Left colon (tissue), 2 donors: Measurements from ENCODE around the gene PCED1A. TPM values are rescaled to one million over a fixed set of nuclear protein-coding genes. Genes with fewer than 3 reads are reported as not detected.
"Not testable (repeated sequence)": the region's sequence is repeated elsewhere in the genome, so short reads cannot be mapped to it uniquely, and the experiment has no call there.

Experiments
- ATAC-seq: fragments of 200-7000 bp; cut with Tn5 transposase; one replicate; pipeline ENCODE4 v1.9.1; 2020; ENCODE audit warnings: mild to moderate bottlenecking, moderate library complexity
- DNase-seq, 2 donors: peaks; one replicate each; pipeline ENCODE4 v3.0.0-alpha.2; 2020
- intact Hi-C, 2 donors: fragments of 100-400 bp; cut with DNase I in 1 of 2; cut with micrococcal nuclease in 1 of 2; formaldehyde crosslinking; loops; one replicate each; pipeline versions ENCODE4 v1.11.2 to v1.14.0; 2022; cut with DNase I, micrococcal nuclease
- total RNA-seq, 2 donors: library from RNA; stranded (reverse); fragmentation: NEBNext Ultra II Directional; extraction: Animal tissue kit (Norgen Biotek cat#: 25700); gene quantifications; one replicate each; pipeline ENCODE4 v1.2.1, GENCODE V29; 2021
- donor health status: DM: no; HTN: no; CAD: no.
- donor health status: DM: yes; HTN: yes; CAD: no.

The PCED1A gene
- total RNA-seq, 2 donors from 2014 or later: 16.2 to 26.8 TPM

DNA sequence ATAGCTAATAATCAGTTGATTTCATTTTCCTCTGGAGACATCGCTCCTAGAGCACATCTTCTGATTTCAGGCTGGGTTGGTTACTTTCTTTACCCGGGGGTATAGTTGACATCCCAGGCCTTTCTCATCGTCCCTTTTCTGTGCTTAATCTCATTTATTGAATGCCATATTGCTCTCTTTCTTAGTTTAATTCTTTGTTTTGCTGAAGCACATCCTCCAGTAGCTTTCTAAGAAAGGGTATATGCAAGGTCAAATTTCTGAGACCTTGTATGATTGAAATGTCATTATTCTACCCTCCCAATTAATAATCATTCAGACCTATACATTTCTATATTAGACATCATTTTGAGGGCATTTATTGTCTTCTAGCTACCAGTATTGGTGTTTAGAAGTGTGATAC lies 28.3 kb downstream of the PCED1A start:
- ATAC-seq: no peak
- DNase-seq: no peak
- intact Hi-C loops: no loop called here

DNA sequence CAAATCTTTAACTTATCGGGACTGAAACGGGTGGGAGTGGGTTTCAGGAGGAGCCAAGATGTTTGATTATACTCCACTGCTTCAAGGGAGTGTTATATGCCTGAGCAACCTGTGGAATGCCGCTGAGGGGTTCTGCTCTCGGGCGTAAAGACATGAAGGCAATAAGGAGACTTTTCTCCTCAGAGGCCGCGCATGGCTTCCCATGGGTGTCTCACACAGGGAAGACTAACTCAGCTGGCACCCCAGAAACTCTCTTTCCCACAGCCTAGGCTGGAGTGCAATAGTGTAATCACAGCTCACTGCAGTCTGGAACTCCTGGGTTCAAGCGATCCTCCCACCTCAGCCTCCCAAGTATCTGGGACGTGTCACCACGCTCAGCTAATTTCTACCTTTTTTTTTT lies 30.8 kb downstream of the PCED1A start:
- no peak for ATAC-seq
- intact Hi-C loops: no loop called here
- no peak for DNase-seq

DNA sequence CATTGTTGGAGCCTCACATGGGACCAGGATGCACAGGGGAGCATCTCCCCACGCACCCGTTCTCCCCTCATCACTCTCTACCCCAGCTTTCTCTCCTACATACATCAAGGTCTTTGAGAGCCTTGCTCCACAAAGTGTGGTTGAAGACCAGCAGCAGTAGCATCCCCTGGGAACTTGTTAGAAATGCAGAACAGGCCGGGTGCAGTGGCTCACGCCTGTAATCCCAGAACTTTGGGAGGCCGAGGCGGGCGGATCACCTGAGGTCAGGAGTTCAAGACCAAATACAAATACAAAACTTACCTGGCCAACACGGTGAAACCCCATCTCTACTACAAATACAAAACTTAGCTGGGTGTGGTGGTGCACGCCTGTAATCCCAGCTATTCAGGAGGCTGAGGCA lies 32.5 kb downstream of the PCED1A start:
- ATAC-seq, DNase-seq, intact Hi-C loops: not testable (repeated sequence)

GRCh38 chr20:2807019-2807418 lies 33.4 kb downstream of the PCED1A start:
- intact Hi-C loops: no loop called here
- no peak for DNase-seq

GRCh38 chr20:2806351-2806701 lies 34.1 kb downstream of the PCED1A start:
- intact Hi-C loops: no loop called here
- ATAC-seq: peak; percentile 74
- DNase-seq: no peak

More at GRCh38 chr20:2807019-2807418, 33.4 kb downstream of the PCED1A start:
- ATAC-seq: no peak

DNA sequence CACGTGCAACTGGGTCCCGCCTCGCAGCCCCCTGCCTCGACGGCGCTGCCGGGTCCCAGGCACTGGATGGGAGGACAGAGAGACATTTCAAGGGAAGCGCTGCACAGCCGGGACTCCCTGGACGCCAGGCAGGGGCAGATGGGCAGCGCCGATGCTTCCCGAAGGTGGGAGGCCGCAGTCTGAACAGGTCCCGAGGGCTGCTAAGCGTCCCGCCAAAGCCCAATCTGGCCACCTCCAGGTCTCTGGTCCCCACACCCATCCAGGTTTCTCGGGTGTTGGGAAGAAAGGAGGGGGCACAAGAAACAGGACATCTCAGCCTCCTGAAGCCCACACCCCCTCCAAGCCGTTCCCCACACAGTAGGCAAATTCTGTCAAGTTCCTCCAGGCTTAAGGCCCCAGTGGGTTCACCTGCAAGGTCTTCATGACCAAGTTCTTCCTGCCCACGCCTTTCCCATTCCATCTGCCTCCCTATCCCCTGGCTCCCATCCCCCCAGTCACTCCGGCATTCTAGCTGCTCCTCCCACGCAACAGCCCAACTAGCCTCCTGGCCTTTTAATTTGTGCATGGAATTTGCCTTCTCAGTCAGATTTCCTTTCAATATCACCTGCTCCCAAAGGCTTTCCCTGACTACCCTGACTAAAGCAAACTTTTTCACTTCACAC lies 34.6 kb downstream of the PCED1A start:
- intact Hi-C loops: no loop called here
- DNase-seq (no peak), ATAC-seq (peak; percentile 14)

DNA sequence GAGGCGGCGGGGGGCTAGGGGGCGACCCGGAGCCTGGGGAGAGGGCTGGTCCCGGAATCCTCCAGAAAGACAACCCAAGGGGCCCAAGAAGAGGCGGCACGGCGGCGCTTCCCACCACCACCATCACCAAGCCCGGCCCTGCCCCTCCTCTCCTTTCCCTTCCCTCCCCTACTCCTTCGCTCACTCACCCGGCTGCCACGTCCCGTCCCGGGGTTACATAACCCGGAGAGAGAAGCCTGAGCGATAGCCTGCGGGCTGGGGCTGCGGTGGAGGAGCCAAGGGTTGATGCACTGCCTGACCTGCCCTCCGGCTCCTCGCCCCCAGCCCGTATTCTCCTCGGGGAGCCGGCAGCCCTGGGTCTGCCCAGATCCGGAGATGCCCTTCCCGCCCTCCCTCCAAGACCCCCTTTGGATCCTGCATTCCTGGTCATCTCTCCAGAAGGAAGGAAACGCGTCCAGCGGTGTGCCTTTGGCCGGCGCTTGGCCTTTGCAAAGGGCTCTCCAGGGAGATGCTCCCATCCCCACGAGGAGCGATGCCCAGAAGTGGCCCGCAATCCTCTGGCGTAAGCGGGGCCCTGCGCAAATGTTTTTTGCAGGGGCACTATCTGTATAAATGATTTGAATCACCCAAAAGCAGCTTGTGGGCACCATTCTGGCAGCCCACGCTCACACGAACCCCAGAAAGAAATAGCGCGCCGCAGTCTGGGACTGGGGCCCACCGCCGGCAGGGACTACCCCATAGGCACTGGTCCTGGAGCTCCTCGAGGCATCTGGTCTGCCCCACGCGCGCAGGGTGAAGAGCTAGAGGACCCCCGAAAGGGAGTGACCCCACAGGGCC lies 35.4 kb downstream of the PCED1A start:
- intact Hi-C loops: no loop called here
- no peak for DNase-seq
- no peak for ATAC-seq

DNA sequence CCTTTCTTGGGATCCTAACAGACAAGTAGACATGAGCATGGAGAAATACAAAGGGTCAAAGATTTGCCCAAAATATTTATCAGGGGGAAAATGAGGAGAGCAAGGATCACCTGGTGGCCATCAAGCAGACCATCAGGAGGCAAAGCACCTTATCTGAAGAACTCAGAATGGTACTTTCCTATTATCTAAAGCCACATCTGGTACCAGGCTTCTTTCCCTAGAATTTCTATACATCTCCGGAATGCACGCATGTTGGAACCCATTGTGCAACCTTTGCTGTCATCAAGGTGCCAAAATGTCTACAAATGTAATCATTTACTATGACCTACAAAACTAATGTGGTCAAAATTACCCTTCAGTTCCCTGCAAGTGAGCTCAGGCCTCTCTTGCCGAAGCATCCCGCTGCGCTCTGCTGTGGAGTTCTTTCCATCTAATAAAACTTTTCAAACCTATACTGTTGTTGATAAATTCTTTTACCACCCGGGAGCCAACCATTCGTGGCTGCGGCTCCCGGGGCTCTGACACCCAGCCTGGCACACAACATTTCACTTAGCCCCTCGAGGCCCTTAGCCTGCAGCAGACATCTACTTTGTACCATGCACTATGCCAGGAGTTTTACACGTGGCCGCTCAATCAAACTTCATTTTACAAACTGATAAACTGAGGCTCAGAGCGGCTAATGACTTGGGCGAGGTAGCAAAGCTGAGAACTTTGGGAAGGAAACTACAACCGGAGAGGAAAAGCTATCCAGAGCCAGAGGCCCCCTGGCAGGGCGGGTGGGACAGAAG lies 36.2 kb downstream of the PCED1A start:
- DNase-seq (no peak), ATAC-seq (no peak)
- intact Hi-C loops: no loop called here

DNA sequence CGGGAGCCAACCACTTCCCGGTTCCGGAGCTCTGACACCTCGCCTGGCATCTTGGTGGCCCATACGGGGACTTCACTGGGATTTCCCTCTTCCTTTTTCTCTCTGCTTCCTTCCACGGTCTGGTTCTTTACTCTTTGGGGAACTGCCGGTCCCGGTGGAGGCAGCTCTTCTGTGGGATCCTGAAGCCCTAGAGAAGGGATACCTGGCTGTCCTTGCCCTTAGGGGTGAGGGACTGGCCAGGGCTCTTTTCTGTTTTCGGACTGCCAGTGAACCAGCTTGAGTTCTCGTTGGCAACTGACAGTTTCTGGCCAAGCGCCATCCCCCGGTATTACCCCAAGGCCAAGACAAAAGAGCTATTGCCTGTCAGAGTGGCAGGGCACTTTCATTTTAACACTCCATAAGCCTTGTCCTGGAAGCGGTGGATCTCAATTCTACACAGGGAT lies 39.1 kb downstream of the PCED1A start:
- no peak for DNase-seq
- no peak for ATAC-seq
- intact Hi-C loops: no loop called here

DNA sequence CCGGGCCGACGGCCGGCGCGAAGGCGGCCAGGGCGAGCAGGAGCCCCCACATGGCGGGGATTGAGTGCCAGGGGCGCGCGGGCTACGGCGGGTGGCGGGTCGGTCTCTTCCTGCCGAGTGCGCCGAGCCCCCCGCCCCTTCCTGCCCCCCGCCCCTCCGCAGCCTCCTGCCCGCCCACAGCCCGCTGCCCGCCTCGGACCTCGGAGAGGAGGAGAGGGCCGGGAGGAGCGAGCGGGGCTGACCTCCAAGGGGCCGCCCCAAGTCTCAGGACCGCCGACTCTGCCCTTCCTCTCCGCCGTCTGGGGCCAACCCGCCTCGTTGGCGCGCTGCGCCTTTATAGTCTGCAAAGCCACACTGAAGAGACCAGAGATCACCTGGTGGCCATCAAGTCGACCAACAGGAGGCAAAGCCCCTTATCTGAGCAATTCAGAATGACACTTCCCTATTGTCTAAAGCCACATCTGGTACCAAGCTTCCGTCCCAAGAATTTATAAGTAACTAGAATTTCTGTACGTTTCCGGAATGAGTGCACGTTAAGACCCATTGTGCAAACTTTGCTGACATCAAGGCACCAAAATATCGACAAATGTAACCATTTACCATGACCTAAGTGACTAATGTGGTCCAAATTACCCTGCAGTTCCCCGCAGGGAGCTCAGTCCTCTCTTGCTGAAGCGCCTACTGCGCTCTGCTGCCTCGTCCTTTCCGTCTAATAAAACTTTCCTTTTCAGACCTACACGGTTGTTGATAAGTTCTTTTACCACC lies 39.8 kb downstream of the PCED1A start, which contains the start of gene CPXM1:
CPXM1 (minus strand) TSS at position 107 of the 765 bp plus-strand sequence; CDS start at position 52, 55 bp downstream.
- DNase-seq (no peak), ATAC-seq (peak; percentile 55)
- intact Hi-C loops: no loop called here

DNA sequence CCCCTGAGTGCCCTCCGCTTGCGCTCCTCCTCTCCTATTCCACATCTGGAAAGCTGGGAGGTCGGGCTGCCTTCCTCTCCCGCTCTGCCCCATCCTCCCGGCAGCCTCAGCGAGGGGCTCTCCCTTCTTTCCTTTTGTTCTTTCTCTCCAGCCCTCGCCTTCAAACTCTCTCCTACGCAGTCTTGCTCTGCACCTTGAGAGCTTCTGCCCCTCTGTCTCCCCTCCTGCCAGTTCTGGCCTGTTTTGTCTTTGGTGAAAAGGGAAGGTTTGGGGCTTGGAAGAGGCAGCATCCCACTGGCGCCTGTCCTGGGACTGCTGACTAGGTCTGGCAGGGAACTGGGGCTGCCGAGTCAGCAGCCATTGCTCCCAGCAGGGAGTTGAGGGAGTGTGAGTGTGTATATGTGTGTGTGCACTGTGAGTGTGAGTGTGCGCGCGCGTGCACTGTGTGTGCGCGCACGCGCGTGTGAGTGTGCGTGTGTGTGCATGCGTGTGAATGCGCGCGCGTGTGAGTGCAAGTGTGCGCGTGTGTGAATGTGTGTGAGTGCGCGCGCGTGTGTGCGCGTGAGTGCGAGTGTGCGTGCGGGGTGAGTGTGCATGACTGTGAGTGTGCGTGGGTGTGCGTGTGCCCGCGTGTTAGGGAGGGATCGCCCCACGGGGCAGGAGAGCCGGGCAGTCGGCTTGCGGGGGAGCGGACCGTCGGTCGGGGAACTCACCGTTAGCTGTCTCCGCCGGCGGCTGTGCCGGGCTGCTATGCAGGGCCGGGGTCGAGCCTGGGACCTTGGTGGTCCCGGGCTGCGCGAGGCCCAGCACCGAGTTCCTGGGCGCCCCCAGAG lies 40.6 kb downstream of the PCED1A start:
- DNase-seq (no peak), ATAC-seq (peak; percentile 32)
- intact Hi-C loops: no loop called here

DNA sequence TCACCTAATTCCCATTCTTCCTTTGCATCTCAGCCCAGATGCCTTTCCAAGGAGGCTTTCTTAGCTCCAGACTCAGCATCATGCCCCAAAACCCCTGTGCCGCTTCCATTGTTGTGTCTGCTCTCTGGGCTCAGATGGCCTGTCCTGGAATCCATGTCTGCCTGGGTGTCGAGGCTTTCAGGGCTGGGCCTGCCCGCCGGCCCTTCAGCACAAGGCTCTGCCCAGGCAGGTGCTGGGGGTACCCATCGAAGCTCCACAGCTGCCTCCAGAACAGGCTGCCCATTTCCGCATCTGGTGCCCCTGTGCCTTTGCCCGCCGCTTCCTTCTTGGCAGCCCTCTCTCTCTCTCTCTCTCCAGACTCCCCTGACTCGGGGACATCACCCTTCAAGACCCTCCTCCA lies 41.2 kb downstream of the PCED1A start:
- no peak for DNase-seq
- intact Hi-C loops: no loop called here
- no peak for ATAC-seq

GRCh38 chr20:2798814-2799213 lies 41.6 kb downstream of the PCED1A start:
- DNase-seq: no peak
- no peak for ATAC-seq
- intact Hi-C loops: no loop called here

DNA sequence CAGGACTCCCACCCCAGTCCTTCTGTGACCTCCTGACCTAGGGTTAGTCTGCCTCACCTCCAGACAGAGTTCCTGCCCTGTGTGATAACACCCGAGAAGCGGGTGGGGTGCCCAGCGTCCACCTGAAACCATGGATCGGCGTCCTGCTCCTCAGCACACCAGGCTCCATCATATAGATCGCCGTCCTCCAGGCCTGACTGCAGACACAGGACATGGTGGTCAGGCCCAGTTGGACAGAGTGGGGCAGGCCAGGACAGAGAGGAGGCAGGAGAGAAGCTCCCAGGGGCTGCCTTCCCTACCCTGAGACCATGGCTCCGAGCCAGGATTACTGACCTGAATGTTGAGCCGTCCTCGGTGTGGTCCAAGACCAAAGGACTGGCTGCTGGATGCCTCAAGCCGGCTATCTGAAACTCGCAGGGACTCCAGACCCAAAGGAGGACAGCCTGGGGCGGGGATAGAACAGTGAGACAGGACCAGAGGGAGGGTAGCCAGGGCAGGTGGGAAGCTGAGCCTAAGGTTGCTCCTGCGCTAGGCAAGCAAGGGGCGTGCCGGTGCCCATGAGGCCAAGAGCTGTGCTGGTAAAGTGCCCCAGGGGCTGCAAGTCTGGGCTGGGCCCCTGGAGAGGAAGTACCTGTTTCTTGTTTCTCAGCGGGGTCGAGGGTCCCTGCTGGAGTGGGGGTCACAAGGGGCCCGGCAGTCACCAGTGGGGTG lies 42.2 kb downstream of the PCED1A start:
- ATAC-seq (no peak), DNase-seq (no peak)
- intact Hi-C loops: no loop called here

DNA sequence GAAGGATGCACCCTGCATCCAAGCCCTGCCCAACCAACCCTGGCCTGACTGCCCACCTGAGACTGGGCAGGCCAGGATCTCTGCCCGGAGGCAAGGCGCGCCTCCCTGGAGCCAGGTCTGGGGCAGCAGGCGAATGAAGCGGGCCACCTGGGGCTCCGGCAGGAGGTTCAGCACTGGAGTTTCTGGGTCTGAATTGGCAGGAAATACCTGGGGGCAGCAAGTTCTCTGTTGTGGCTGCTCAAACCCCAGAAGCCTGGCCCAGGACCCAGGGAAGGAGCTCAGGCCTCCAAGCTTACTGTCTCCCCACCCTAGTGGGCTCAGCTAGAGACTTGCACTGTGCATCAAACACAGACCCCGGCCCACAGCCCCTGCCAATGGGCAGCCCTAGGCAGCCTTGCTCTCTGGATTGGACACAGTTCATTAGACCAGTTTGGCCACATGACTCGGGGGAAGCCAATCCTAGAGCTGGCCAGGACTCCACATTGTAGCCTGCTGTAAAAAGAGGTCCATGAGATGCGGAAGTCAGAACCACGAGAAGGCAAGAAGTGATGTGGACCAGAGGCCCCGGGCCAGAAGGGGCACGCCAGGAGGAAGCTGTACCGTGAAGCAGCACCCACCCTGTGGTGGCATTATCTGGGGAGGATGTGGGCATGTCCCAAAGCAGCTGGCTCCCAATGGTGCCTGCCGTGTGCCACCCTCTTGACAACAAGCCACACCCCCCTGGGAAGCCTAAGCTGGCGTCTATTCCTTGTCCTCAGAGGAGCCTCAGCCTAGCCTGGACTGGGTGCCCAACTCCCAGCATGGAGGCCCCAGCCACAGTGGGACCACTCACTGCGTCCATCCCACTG lies 43.1 kb downstream of the PCED1A start:
- DNase-seq: no peak
- intact Hi-C loops: no loop called here
- ATAC-seq: no peak

- no peak for DNase-seq
- no peak for ATAC-seq
These were observed 44.3 kb downstream of the PCED1A start for GRCh38 chr20:2796011-2796660.

More at GRCh38 chr20:2796011-2796660, 44.3 kb downstream of the PCED1A start:
- intact Hi-C loops: no loop called here
